GM21381 (cell line): ENCODE results near the gene TOP2B.
A peak's percentile ranks its signal among the peaks of the same experiment; 100 is the strongest.

ENCODE experiments used
- ATAC-seq: cut with Tn5 transposase; IDR thresholded peaks from one replicate; pipeline ENCODE4 v1.9.1; 2021; ENCODE audit warnings: mild to moderate bottlenecking, moderate library complexity; ENCODE audit not compliant: unreplicated experiment

Gene TOP2B

DNA sequence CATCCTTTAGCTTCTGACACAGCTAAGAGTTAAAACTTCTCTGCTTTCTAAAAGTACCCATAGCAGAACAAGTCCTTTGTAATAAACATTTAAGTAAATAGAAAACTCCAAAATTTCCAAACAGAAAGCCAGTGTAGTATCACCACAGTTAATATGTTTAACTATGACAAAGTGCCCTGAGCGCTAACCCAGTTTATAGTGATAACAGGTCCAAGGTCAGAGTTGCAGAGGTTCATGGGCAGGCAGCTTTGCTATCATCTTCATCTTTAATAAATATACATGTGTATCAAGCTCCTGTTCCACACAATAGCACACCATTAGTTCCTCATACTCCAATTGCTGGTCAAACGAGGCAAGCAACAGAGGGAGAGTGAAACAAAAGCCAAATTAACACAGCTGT lies 12.4 kb upstream of the TOP2B start:
- ATAC-seq: no peak

DNA sequence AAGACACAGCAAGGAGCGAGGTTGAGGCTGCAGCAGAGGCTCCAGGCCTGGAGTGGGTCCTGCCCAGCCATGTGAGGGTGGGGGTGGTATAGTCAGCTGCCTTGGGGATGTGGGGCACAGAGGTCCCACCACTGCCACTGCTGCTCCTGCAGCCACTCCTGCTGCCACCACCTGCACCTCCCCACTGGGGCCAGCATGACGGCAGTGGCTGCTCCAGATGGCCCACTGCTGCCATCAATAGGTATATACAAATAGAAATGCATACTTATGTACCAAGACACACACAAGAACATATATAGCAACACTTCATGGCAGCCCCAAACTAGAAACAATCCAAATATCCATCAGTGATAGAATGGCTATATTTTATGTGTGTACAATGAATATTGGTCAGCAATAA lies 10.0 kb upstream of the TOP2B start:
- ATAC-seq: no peak

DNA sequence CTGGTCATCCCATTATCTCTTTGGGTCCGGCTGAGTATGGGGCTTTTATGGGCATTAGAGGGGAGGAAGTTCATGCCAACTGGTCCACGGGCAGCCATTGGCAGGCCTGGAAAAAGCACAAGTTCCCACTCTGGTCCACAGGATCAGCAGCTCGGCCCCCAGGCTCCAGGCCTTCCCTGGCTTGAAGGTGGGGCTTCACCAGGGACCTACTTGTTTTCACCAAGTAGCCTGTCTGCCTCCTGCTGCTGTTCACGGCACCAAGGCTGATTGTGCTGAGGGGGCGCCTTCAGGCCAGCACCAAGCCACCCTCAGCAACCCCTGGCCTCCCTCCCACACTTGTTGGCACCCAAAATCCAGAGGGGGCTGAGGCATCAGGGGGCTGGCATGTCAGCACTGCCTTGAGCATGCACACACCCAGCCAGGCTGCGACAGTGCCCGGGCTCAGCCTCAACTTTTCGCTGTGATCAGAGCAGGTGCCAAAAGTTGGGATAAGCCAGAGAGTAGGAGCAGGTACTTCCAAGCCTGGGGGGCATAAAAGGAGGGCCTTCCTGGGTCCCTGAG lies 9.1 kb upstream of the TOP2B start:
- ATAC-seq: no peak

DNA sequence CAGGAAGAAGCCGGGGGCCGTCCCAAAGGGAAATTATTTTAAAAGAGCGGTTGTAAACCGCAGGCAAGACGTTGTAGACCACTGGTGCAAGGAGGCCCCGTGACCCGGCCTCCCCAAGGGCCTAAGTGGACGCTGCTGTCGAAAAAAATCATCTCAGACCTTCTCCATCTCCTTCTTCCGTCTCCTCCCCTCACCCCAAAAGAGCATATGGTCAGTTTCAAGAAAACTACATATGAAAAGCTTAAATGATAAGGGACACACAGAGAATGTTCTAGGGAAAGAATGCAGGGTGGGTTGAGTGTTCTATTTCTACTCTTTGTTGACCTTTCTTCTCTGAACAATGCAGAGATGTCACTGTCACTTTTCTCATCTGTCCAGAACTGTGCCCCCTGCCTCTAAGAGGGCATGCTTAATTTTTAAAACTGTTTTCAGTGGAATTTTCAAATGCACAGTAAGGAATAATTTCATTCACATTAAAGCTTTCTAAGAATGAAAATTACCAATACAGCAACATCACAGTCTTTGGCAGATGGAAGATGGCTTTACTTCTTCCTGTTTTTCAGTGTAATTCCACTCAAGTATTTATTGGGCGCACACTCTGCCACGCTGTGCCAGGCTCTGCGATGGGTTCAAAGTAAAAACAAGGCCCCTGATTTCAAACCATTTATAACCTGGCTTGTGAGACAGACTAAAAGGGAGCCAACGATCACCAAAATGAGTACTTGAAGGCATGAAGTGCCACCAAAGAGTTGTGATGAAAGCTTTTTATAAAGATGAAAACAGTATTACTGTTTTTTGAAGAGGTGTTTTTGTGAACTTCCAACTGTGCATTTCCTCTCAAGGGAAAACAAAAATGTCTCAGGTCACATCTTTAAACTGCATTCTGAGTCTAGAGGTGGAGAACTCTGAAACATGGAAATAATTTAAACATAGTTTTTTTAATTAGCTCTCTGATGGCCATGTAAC lies 891 bp upstream of the TOP2B start:
- ATAC-seq: peak; percentile 29

DNA sequence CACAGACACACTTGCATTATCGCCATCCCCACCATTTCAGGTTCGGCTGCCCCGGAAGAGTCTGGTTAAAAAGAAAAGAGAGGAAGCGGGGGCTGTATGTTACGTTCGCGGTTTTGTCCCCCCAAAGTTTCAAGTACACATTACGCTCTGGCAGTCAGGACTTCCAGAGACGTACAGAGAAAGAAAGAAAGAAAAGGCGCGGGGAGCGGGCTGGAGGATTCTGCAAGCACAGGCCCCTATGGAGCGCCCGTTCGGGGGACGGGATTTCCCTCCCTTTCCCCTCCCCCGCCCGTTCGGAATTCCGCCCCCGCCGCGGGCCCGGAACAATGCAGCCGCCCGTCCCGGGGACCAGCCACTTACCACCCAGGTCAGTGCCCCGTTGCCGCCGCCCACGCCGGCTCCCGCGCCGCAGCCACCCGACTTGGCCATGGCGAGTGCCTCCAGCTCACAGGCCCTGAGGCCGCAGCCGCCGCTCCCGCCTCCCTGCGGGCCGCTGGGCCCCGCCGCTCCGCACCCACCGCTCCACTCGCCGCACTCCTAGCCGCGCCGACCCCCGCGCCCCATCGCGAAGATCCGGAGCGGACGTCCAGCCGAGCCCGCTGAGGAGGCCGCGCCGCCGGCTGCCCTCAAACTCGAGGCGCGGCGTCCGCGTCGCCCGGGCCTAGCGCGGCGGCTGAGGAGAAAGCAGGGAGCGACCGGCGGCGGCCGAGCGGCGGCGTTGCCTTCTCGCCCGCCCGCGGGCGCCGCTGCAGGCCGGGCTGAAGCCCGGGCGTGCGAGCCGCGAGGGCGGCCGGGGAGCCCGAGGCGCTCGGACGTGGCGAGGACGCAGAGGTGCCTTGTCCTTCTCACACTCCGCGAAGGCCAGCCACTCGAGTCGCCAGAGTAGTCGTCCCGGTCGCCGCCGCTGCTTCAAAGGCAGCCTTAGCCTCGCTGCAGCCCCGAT lies 567 bp downstream of the TOP2B start:
- ATAC-seq: peak; percentile 34

DNA sequence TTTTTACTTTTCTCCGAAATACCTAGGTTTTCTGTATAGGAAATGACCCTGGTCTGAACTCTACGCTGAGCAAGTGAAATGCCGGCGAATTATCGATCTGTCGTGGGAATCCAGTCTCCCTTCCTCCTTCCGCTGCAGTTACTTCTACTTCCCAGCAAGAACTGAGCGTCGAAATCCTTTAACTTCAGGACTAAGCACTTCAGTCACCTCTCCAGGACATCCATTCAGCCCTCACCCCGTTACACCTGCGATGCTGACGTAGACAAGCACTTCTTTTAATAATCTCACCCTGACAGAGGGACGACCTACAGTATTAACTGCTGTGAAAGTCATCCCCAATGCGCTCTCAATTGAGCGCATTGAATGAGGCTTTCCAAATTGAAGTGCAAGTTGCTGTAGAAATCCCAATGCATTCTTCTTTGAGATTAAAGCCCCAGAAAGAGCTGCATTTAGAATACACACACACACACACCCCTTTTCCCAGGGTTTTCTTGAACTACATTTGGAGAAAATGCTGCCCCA lies 1.3 kb downstream of the TOP2B start:
- ATAC-seq: peak; percentile 15

DNA sequence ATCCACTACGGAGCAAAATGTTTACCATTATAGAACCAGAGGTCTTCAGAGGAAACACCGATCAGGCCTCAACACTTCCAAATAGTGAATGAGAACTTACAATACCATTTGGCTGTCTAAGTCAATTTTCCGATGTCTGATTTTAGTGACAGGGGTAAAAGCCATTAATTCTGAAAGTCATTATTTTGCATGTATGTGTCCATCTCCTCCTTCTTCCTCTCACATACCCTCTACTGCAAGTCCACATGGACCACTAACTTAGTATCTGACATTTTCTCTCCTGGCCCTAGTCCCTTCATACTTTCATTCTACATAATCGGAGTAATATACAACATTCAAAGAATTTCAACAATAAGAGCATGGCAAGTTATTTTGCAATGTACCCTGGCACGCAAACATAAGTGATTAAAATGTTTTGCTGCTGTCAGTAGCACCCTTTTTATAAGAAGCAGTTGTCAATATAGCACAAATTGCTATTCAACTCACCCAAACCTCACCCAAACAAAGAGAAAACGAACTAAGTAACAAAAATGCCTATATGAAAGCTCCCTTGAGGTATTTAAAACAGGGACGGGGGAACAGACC lies 1.9 kb downstream of the TOP2B start:
- ATAC-seq: no peak

DNA sequence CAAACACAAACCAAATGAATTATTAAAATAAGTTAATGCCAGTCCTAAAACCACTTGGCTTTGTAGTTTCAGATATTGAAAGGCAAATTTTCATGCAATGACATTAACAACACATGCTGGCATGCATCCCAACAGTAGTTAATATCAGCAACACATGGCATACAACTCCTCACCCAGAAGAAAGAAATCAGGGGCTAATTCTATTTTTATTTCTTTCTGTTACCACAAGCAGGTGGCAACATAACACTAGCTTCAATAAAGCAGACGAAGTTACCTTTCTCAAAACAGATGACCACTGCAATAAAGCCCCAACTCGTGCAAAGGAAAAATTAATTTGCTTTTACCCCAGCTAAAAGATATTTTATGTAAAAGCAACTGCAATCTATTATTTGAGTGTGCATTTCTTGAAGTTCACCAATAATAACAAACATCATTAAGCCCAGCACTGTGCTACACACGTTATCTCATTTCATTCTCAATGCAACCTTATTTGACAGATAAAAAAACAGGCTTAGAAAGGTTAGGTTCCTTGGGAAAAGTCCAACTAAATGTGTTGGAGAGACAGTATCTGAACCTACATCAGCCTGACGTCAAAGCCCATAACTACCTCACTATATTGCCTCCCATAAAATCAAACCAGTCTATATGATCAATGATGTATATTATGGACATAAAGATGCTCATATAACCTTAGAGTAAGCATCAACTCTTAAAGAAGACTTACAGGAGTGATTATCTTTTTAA lies 2.8 kb downstream of the TOP2B start:
- ATAC-seq: no peak

DNA sequence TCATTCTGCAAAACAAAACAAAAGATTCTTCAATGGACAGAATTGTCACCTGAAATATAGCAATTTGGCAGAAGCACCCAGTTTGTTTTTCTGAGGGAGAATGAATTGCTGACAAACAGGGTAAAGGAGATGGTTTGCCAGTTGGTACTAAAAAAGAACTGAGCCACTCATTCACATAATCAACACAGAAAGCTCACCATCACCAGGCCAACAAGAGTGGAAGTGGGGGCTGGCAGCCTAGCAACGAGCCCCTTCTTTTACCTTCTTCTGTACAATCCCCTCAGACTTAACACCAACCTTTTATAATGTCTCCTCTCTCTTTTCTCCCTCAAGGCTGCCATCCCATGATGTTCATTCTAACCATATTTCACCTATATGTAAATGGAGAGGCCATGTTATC lies 5.9 kb downstream of the TOP2B start:
- no peak for ATAC-seq

DNA sequence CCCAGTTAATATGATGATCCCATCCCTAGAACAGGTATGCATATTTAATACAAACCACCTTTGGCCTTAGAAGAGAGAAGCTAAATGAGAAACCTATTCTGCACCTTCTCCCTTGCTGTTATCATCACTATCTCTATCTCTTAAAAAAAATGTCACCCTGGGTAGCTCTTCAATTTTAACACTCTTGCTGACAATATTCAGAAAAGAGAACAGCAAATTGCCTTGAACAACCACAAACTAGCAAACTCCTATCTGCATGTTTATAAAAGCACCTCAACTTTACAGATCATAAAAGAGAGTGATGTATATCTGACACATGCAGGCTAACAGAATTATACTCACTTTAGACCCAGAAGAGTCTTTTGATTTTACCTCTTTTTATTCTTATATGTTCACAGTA lies 7.4 kb downstream of the TOP2B start:
- no peak for ATAC-seq

DNA sequence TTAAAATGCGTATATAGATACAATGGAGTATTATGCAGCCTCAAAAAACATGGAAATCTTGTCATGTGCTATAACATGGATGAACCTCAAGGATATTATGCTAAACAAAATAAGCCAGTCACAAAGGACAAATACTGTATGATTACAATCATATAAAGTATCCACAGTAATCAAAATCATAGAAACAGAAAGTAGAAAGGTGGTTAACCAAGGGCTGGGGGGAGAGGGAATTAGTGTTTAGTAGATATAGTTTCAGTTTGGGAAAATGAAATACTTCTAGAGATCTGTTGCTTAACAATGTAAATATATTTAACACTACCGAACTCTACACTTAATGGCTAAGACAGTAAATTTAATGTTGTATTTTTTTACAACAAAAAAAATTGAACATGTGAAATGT lies 9.0 kb downstream of the TOP2B start:
- ATAC-seq: no peak

DNA sequence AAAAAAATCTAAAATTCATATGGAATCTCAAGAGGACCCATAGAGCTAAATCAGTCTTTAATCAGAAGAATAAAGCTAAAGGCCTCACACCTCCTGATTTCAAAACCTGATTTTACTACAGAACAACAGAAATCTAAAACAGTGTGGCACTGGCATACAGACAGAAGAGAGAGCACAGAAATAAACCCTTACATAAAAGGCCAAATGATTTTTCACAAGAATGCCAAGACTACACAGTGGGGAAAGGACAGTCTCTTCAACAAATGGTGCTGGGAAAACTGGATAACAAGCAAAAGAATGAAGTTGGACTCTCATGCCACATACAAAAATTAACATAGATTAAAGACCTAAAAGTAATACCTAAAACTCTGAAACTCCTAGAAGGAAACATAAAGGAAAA lies 10.1 kb downstream of the TOP2B start:
- no peak for ATAC-seq

DNA sequence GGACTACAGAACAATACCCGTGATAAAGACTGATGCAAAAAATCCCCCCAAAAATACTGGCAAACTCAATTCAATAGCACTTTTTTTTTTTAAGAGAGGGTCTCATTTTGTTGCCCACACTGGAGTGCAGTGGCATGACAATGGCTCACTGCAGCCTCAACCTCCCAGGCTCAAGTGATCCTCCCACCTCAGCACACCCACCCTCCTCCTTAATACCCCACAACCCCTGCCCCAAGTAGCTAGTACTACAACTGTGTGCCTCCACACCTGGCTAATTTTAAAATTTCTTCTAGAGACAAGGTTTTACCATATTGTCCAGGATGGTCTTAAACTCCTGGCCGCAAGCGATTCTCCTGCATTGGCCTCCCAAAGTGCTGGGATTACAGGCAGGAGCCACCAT lies 11.4 kb downstream of the TOP2B start:
- ATAC-seq: no peak

DNA sequence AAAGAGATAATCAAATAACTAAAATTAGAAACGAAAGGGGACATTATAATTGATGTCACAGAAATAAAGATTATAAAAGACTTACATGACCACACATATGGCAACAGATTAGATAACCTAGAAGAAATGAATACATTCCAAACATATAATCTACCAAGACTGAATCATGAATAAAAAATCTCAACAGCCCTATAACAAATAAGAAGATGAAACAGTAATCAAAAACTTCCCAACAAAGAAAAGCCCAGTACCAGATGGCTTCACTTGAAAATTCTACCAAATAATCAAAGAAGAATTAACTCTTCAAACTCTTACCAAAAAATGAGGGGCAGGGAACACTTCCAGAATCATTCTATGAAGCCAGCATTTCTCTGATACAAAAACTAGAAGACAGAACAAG lies 11.8 kb downstream of the TOP2B start:
- ATAC-seq: no peak

DNA sequence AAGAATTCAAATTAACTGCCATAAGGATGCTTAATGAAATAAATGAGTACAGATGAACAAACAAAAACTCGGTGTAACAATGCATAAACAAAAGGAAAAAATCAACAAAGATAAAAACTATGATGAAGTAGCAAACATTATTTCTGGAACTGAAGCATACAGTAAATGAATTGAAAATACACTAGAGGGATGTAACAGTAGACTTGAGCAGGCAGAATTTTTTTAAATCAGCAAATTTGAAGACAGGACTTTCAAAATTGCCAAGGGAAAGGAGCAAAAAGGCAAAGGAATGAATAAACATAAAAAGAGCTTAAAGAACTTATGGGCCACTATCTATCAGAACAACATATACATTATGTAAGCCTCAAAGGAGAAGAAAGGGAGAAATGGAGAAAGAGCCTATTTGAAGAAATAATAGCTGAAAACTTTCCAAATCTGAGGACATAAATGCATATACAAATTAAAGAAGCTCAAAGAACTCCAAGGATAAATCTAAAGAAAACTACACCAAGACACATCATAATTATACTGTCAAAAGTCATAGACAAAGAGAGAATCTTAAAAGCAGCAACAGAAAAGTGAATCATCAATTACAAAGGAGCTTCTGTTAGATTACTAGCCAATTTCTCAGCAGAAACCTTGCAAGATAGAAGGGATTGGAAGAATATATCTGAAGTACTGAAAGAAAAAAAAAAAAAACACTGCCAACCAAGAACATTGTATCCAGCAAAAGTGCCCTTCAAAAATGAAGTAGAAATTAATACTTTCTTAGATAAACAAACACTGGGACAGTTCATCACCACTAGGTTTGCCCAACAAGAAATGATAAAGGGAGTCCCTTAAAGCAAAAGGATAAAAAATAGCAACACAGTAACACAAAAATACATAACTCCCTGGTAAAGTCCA lies 15.5 kb downstream of the TOP2B start:
- ATAC-seq: no peak

DNA sequence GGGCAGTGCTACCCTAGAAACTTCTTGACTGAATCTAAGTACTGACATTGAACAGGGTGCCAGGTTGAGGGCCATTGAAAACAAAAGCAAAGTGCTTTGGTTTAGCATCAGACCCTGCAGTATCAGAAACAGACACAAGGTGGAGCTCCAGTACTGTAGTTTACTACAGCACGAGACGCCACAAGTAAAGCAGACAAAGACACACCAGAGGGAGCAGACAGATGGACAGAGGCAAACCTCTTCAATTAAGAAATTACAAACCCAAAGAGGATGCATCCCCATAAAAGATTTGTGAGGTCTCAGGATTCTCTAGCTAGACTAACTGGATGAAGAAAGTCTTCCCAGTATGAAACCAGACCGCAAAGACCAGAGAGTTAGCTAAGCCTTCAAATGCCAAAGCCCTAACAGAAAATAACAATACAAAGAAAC lies 16.6 kb downstream of the TOP2B start:
- ATAC-seq: peak; percentile 96

DNA sequence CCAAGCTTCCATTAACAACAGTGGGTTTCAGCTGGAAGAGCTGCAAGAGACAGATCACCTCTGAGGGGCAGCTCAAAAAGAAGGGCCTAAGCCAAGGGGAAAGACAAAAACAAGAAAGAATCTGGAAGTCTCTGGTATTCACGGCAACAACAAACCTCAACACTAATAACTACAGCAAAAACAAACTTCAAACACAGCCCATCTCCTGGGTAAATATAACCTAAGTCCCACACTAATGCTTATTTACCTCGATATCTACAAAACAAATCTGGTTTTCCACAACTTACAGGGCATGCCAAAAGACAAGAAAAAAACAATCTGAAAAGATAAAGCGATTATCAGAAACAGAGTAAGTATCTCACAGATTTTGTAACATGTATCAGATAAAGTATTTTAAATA lies 29.7 kb downstream of the TOP2B start:
- no peak for ATAC-seq

DNA sequence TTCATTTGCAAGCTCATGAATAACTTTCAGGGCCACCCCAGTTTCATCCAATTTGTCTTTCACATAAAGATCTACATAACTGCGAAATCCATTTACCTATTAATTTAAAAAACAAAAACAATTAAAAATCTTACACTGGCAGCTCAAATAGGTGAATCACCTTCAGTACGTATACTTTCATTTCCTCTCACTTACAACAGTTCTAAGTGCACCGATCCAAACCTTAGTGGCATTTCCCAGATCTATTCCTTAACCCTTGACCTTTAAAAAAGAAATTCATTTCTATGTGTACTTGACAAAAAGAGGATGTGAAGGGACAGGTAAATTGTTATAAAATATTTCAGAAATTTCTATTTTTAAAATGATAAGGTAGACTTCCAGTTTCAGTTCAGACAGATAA lies 30.8 kb downstream of the TOP2B start:
- ATAC-seq: no peak

DNA sequence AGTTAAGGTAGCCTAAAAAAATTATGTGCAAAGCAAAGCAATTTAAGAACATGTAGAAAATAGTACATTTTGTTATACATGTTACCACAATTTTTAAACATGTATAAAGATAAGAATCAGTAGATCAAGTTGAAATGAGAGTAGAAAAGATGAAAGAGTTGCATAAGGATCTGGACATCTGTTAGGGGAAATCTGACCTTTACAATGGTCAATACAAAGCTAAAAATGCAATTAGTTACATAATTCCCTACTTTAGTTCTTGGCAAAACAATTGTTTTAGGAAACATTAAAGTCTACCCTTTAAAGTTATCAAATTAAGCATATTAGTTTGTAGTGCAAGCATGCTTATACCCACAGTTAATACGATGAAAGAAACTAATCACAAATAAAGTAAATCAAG lies 32.7 kb downstream of the TOP2B start:
- no peak for ATAC-seq
